ENCODE results near the gene ASTL.

Gene ASTL

GRCh38 chr2:96128456-96128855, 9.8 kb downstream of the ASTL start:
- peaks cover 0 to 4% of the 10 kb centered on the region in 2 donors for H3K27me3 ChIP-seq (ENCODE audit: control insufficient read depth in 2 of 2, insufficient read depth in 2 of 2, low read length in 2 of 2)
- H3K4me1 ChIP-seq (ENCODE audit: control insufficient read depth in 2 of 2, insufficient read depth in 2 of 2, low read length in 2 of 2), result no peaks in the 10 kb centered on the region
- no peak overlapping the region for H3K27ac ChIP-seq (ENCODE audit: low read depth in 2 of 2, low read length in 2 of 2)
- no peak overlapping the region for H3K9ac ChIP-seq (ENCODE audit: low read depth in 1 of 2, low read length in 2 of 2)
- H3K36me3 ChIP-seq (ENCODE audit: control insufficient read depth in 2 of 2, insufficient read depth in 2 of 2, low read length in 2 of 2), result no peaks in the 10 kb centered on the region
- H3K9me3 ChIP-seq (ENCODE audit: control insufficient read depth in 2 of 2, low read length in 2 of 2), result no peaks in the 10 kb centered on the region
- H3K4me3 ChIP-seq (ENCODE audit: low read length in 2 of 2), result no peak overlapping the region

- no peak overlapping the region for H3K4me3 ChIP-seq (ENCODE audit: low read length in 2 of 2)
- H3K4me1 ChIP-seq (ENCODE audit: control insufficient read depth in 2 of 2, insufficient read depth in 2 of 2, low read length in 2 of 2), result no peaks in the 10 kb centered on the region
- H3K27me3 ChIP-seq (ENCODE audit: control insufficient read depth in 2 of 2, insufficient read depth in 2 of 2, low read length in 2 of 2), result peaks cover 15 to 16% of the 10 kb centered on the region in 2 donors
These were observed 13.7 kb downstream of the ASTL start for GRCh38 chr2:96124406-96125265.

GRCh38 chr2:96123936-96124335, 14.4 kb downstream of the ASTL start:
- H3K4me3 ChIP-seq (ENCODE audit: low read length in 2 of 2), result no peak overlapping the region
- no peak overlapping the region for H3K27ac ChIP-seq (ENCODE audit: low read depth in 2 of 2, low read length in 2 of 2)
- peaks cover 15 to 16% of the 10 kb centered on the region in 2 donors for H3K27me3 ChIP-seq (ENCODE audit: control insufficient read depth in 2 of 2, insufficient read depth in 2 of 2, low read length in 2 of 2)
- no peak overlapping the region for H3K9ac ChIP-seq (ENCODE audit: low read depth in 1 of 2, low read length in 2 of 2)
- no peaks in the 10 kb centered on the region for H3K9me3 ChIP-seq (ENCODE audit: control insufficient read depth in 2 of 2, low read length in 2 of 2)
- H3K4me1 ChIP-seq (ENCODE audit: control insufficient read depth in 2 of 2, insufficient read depth in 2 of 2, low read length in 2 of 2), result no peaks in the 10 kb centered on the region
- H3K36me3 ChIP-seq (ENCODE audit: control insufficient read depth in 2 of 2, insufficient read depth in 2 of 2, low read length in 2 of 2), result no peaks in the 10 kb centered on the region

More at GRCh38 chr2:96124406-96125265, 13.7 kb downstream of the ASTL start:
- no peaks in the 10 kb centered on the region for H3K36me3 ChIP-seq (ENCODE audit: control insufficient read depth in 2 of 2, insufficient read depth in 2 of 2, low read length in 2 of 2)
- no peaks in the 10 kb centered on the region for H3K9me3 ChIP-seq (ENCODE audit: control insufficient read depth in 2 of 2, low read length in 2 of 2)
- H3K27ac ChIP-seq (ENCODE audit: low read depth in 2 of 2, low read length in 2 of 2), result no peak overlapping the region
- no peak overlapping the region for H3K9ac ChIP-seq (ENCODE audit: low read depth in 1 of 2, low read length in 2 of 2)

GRCh38 chr2:96123290-96123689, 15.0 kb downstream of the ASTL start:
- H3K9me3 ChIP-seq (ENCODE audit: control insufficient read depth in 2 of 2, low read length in 2 of 2), result no peaks in the 10 kb centered on the region
- H3K27ac ChIP-seq (ENCODE audit: low read depth in 2 of 2, low read length in 2 of 2), result no peak overlapping the region
- H3K36me3 ChIP-seq (ENCODE audit: control insufficient read depth in 2 of 2, insufficient read depth in 2 of 2, low read length in 2 of 2), result no peaks in the 10 kb centered on the region
- no peaks in the 10 kb centered on the region for H3K4me1 ChIP-seq (ENCODE audit: control insufficient read depth in 2 of 2, insufficient read depth in 2 of 2, low read length in 2 of 2)
- peaks cover 15 to 16% of the 10 kb centered on the region in 2 donors for H3K27me3 ChIP-seq (ENCODE audit: control insufficient read depth in 2 of 2, insufficient read depth in 2 of 2, low read length in 2 of 2)
- H3K9ac ChIP-seq (ENCODE audit: low read depth in 1 of 2, low read length in 2 of 2), result no peak overlapping the region
- H3K4me3 ChIP-seq (ENCODE audit: low read length in 2 of 2), result no peak overlapping the region

GRCh38 chr2:96122391-96122790, 15.9 kb downstream of the ASTL start:
- Histone ChIP-seq H3K27ac (ENCODE audit: low read depth in 2 of 2, low read length in 2 of 2) (no peak overlapping the region), H3K9me3 (ENCODE audit: control insufficient read depth in 2 of 2, low read length in 2 of 2) (no peaks in the 10 kb centered on the region), H3K4me3 (ENCODE audit: low read length in 2 of 2) (no peak overlapping the region), H3K9ac (ENCODE audit: low read depth in 1 of 2, low read length in 2 of 2) (no peak overlapping the region), H3K36me3 (ENCODE audit: control insufficient read depth in 2 of 2, insufficient read depth in 2 of 2, low read length in 2 of 2) (no peaks in the 10 kb centered on the region), H3K4me1 (ENCODE audit: control insufficient read depth in 2 of 2, insufficient read depth in 2 of 2, low read length in 2 of 2) (peaks cover 0 to 1% of the 10 kb centered on the region in 2 donors), H3K27me3 (ENCODE audit: control insufficient read depth in 2 of 2, insufficient read depth in 2 of 2, low read length in 2 of 2) (peaks cover 16 to 17% of the 10 kb centered on the region in 2 donors)

- no peak overlapping the region for H3K4me3 ChIP-seq (ENCODE audit: low read length in 2 of 2)
- H3K27me3 ChIP-seq (ENCODE audit: control insufficient read depth in 2 of 2, insufficient read depth in 2 of 2, low read length in 2 of 2), result peaks cover 17 to 20% of the 10 kb centered on the region in 2 donors
- H3K9ac ChIP-seq (ENCODE audit: low read depth in 1 of 2, low read length in 2 of 2), result no peak overlapping the region
These were observed 16.9 kb downstream of the ASTL start for GRCh38 chr2:96121414-96121813.

GRCh38 chr2:96120991-96121390, 17.3 kb downstream of the ASTL start:
- Histone ChIP-seq H3K9me3 (ENCODE audit: control insufficient read depth in 2 of 2, low read length in 2 of 2) (no peaks in the 10 kb centered on the region), H3K27ac (ENCODE audit: low read depth in 2 of 2, low read length in 2 of 2) (no peak overlapping the region), H3K36me3 (ENCODE audit: control insufficient read depth in 2 of 2, insufficient read depth in 2 of 2, low read length in 2 of 2) (no peaks in the 10 kb centered on the region), H3K27me3 (ENCODE audit: control insufficient read depth in 2 of 2, insufficient read depth in 2 of 2, low read length in 2 of 2) (peaks cover 17 to 21% of the 10 kb centered on the region in 2 donors), H3K9ac (ENCODE audit: low read depth in 1 of 2, low read length in 2 of 2) (no peak overlapping the region), H3K4me3 (ENCODE audit: low read length in 2 of 2) (no peak overlapping the region), H3K4me1 (ENCODE audit: control insufficient read depth in 2 of 2, insufficient read depth in 2 of 2, low read length in 2 of 2) (peaks cover 3 to 5% of the 10 kb centered on the region in 2 donors)

More at GRCh38 chr2:96121414-96121813, 16.9 kb downstream of the ASTL start:
- H3K4me1 ChIP-seq (ENCODE audit: control insufficient read depth in 2 of 2, insufficient read depth in 2 of 2, low read length in 2 of 2), result peaks cover 3 to 5% of the 10 kb centered on the region in 2 donors
- no peak overlapping the region for H3K27ac ChIP-seq (ENCODE audit: low read depth in 2 of 2, low read length in 2 of 2)
- no peaks in the 10 kb centered on the region for H3K36me3 ChIP-seq (ENCODE audit: control insufficient read depth in 2 of 2, insufficient read depth in 2 of 2, low read length in 2 of 2)
- H3K9me3 ChIP-seq (ENCODE audit: control insufficient read depth in 2 of 2, low read length in 2 of 2), result no peaks in the 10 kb centered on the region

- Histone ChIP-seq H3K4me1 (ENCODE audit: control insufficient read depth in 2 of 2, insufficient read depth in 2 of 2, low read length in 2 of 2) (peaks cover 3 to 5% of the 10 kb centered on the region in 2 donors), H3K36me3 (ENCODE audit: control insufficient read depth in 2 of 2, insufficient read depth in 2 of 2, low read length in 2 of 2) (no peaks in the 10 kb centered on the region), H3K27me3 (ENCODE audit: control insufficient read depth in 2 of 2, insufficient read depth in 2 of 2, low read length in 2 of 2) (peaks cover 17 to 22% of the 10 kb centered on the region in 2 donors), H3K9me3 (ENCODE audit: control insufficient read depth in 2 of 2, low read length in 2 of 2) (no peaks in the 10 kb centered on the region), H3K9ac (ENCODE audit: low read depth in 1 of 2, low read length in 2 of 2) (no peak overlapping the region), H3K27ac (ENCODE audit: low read depth in 2 of 2, low read length in 2 of 2) (no peak overlapping the region), H3K4me3 (ENCODE audit: low read length in 2 of 2) (no peak overlapping the region)
These were observed 18.1 kb downstream of the ASTL start for GRCh38 chr2:96120091-96120720.

- peaks cover 3 to 5% of the 10 kb centered on the region in 2 donors for H3K4me1 ChIP-seq (ENCODE audit: control insufficient read depth in 2 of 2, insufficient read depth in 2 of 2, low read length in 2 of 2)
- H3K27ac ChIP-seq (ENCODE audit: low read depth in 2 of 2, low read length in 2 of 2), result no peak overlapping the region
- H3K27me3 ChIP-seq (ENCODE audit: control insufficient read depth in 2 of 2, insufficient read depth in 2 of 2, low read length in 2 of 2), result peaks cover 13 to 22% of the 10 kb centered on the region in 2 donors
These were observed 18.9 kb downstream of the ASTL start for GRCh38 chr2:96119389-96119751.

GRCh38 chr2:96118698-96119388, 19.5 kb downstream of the ASTL start:
- H3K4me1 ChIP-seq (ENCODE audit: control insufficient read depth in 2 of 2, insufficient read depth in 2 of 2, low read length in 2 of 2), result peaks cover 3 to 5% of the 10 kb centered on the region in 2 donors
- no peaks in the 10 kb centered on the region for H3K9me3 ChIP-seq (ENCODE audit: control insufficient read depth in 2 of 2, low read length in 2 of 2)
- no peak overlapping the region for H3K9ac ChIP-seq (ENCODE audit: low read depth in 1 of 2, low read length in 2 of 2)
- H3K27me3 ChIP-seq (ENCODE audit: control insufficient read depth in 2 of 2, insufficient read depth in 2 of 2, low read length in 2 of 2), result peaks cover 13 to 22% of the 10 kb centered on the region in 2 donors
- no peak overlapping the region for H3K27ac ChIP-seq (ENCODE audit: low read depth in 2 of 2, low read length in 2 of 2)
- H3K36me3 ChIP-seq (ENCODE audit: control insufficient read depth in 2 of 2, insufficient read depth in 2 of 2, low read length in 2 of 2), result no peaks in the 10 kb centered on the region
- no peak overlapping the region for H3K4me3 ChIP-seq (ENCODE audit: low read length in 2 of 2)

More at GRCh38 chr2:96119389-96119751, 18.9 kb downstream of the ASTL start:
- Histone ChIP-seq H3K9ac (ENCODE audit: low read depth in 1 of 2, low read length in 2 of 2) (no peak overlapping the region), H3K4me3 (ENCODE audit: low read length in 2 of 2) (no peak overlapping the region), H3K9me3 (ENCODE audit: control insufficient read depth in 2 of 2, low read length in 2 of 2) (no peaks in the 10 kb centered on the region), H3K36me3 (ENCODE audit: control insufficient read depth in 2 of 2, insufficient read depth in 2 of 2, low read length in 2 of 2) (no peaks in the 10 kb centered on the region)
